Peyer's patch (tissue), 4 donors: Measurements from ENCODE around the gene SYS1.

Experiments used
- CTCF ChIP-seq, 6 experiments: fragments of 450-650 bp in 4 of 6; fragments of 200-600 bp in 2 of 6; sonication (generic) in 1 of 6; IDR thresholded peaks; one replicate each; pipeline ENCODE4 v1.5.1; 2017 to 2019; ENCODE audit warnings: antibody characterized with exemption in 6 of 6, mild to moderate bottlenecking in 3 of 6, moderate library complexity in 1 of 6
- POLR2A ChIP-seq, 2 donors: fragments of 450-650 bp; IDR thresholded peaks; one replicate each; pipeline ENCODE4 v1.5.1; 2017; ENCODE audit warnings: antibody characterized with exemption in 2 of 2, mild to moderate bottlenecking in 2 of 2, moderate library complexity in 2 of 2

- TF ChIP-seq POLR2A (IDR thresholded peaks at IDR 0.05), result no peak
- no peak for TF ChIP-seq CTCF (IDR thresholded peaks at IDR 0.05)
Measured at GRCh38 chr20:45365444-45365970, 2.6 kb downstream of the SYS1 start.
